Tibial nerve (tissue), 4 donors: ENCODE measurements around the gene ZNF93. TPM values are rescaled to one million over a fixed set of nuclear protein-coding genes. Genes with fewer than 3 reads are reported as not detected.
"Not testable (repeated sequence)": the region's sequence is repeated elsewhere in the genome, so short reads cannot be mapped to it uniquely, and the experiment has no call there.

Experiments used
- DNase-seq, 2 donors: peaks; one replicate each; pipeline ENCODE4 v3.0.0-alpha.2; 2019; ENCODE audit warnings: low spot score in 2 of 2
- H3K27ac ChIP-seq, 4 donors: fragments of 200-600 bp; sonication (generic) in 3 of 4; one replicate each; pipeline ENCODE4 v1.5.1; 2017 to 2019; ENCODE audit warnings: mild to moderate bottlenecking in 1 of 4
- H3K27me3 ChIP-seq, 2 donors: fragments of 200-600 bp; sonication (generic) in 1 of 2; one replicate each; pipeline versions ENCODE4 v1.5.1 to v1.6.0; 2017 to 2019
- H3K36me3 ChIP-seq, 3 donors: fragments of 200-600 bp; sonication (generic); one replicate each; pipeline ENCODE4 v1.5.1; 2018 to 2019
- H3K4me1 ChIP-seq, 4 donors: fragments of 200-600 bp; sonication (generic) in 3 of 4; one replicate each; pipeline ENCODE4 v1.5.1; 2017 to 2019
- H3K4me3 ChIP-seq, 4 donors: fragments of 200-600 bp; sonication (generic) in 3 of 4; one replicate each; pipeline ENCODE4 v1.5.1; 2017 to 2019; ENCODE audit warnings: mild to moderate bottlenecking in 1 of 4, moderate library complexity in 1 of 4
- H3K9me3 ChIP-seq, 4 donors: fragments of 200-600 bp; sonication (generic) in 3 of 4; one replicate each; pipeline ENCODE4 v1.5.1; 2017 to 2019
- CTCF ChIP-seq, 5 experiments: fragments of 200-600 bp in 3 of 5; fragments of 450-650 bp in 2 of 5; sonication (generic) in 3 of 5; IDR thresholded peaks; one replicate each; pipeline ENCODE4 v1.5.1; 2016 to 2019; ENCODE audit warnings: antibody characterized with exemption in 5 of 5, mild to moderate bottlenecking in 3 of 5, moderate library complexity in 2 of 5
- EP300 ChIP-seq, 2 donors: sonication (generic); formaldehyde crosslinking; IDR thresholded peaks; one replicate each; pipeline ENCODE4 v1.6.1; 2017; ENCODE audit warnings: antibody characterized with exemption in 2 of 2, mild to moderate bottlenecking in 1 of 2
- POLR2A ChIP-seq, 2 donors: fragments of 450-650 bp; IDR thresholded peaks; one replicate each; pipeline ENCODE4 v1.6.1; 2017; ENCODE audit warnings: antibody characterized with exemption in 2 of 2, mild to moderate bottlenecking in 2 of 2, moderate library complexity in 2 of 2
- WGBS, 2 donors: methylation state at CpG; one replicate each; pipeline ENCODE4 v1.1.5; 2018; 5-methylcytosine and 5-hydroxymethylcytosine counted together
- total RNA-seq, 4 donors: library from RNA; depleted of rRNA; stranded (reverse); fragments of >200 nt; gene quantifications; one replicate each; pipeline ENCODE4 v1.1.0, GENCODE V29; 2016

Gene ZNF93
- total RNA-seq, result 1 to 10 TPM; 1.5 to 5.4 (median 4.0) TPM

DNA sequence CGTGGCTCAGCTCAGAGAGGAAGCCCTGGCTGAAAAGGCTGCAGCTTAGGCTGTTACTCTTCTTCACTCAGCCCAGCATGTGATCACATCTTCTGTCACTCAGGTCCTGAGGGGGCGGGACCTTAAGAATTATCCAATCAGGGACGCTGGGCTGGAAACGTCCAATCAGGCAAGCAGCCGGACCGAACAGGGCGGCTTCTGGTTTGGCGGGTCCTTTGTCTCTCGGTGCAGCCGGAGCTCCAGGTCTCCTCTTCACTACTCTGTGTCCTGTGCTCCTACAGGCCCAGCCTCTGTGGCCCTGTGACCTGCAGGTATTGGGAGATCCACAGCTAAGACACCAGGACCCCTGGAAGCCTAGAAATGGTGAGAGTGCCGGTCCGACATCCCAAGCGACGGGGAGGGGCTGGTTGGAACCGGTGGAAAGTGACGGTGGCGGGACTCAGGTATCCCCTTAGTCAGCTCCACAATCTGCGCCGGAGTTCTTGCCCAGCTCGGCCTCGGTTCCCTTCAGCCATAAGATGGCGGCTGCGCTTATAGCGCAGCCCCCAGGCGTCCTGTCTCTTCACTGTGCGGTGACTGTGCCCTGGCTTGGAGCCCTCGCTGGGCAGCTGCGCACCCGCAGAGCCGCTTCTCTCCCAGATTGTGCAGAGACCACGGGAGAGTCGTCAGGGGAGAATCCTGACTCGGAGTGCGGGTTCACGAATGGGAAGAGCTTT lies at the start of gene ZNF93:
Gene ZNF93 (plus strand): TSS at position 218 of the 716 bp plus-strand sequence. CDS start 143 bp downstream, at position 361.
- no peaks in the 10 kb centered on the region for H3K27me3 ChIP-seq
- no peaks in the 10 kb centered on the region for H3K36me3 ChIP-seq
- peak within 1 kb of the TSS; percentile 67 to 84 (median 76) for H3K27ac ChIP-seq
- peaks cover 0 to 28% (median 6%) of the 10 kb centered on the region in 4 donors for H3K9me3 ChIP-seq
- DNase-seq, result peak; percentile 90 to 98
- peak within 1 kb of the TSS; percentile 53 to 81 (median 74) for H3K4me3 ChIP-seq
- TF ChIP-seq POLR2A (IDR thresholded peaks at IDR 0.05) (peak in 1 of 2 donors; percentile 68), CTCF (IDR thresholded peaks at IDR 0.05) (no peak), EP300 (IDR thresholded peaks at IDR 0.05) (peak in 1 of 2 donors; percentile 76)
- 0 to 1% methylated on average over 35 of the region's 35 CpGs for WGBS, 2 donors
- peaks cover 0 to 17% (median 4%) of the 10 kb centered on the region in 4 donors for H3K4me1 ChIP-seq

- not testable (repeated sequence) for H3K4me3 ChIP-seq, H3K27ac ChIP-seq, H3K9me3 ChIP-seq, H3K27me3 ChIP-seq, H3K36me3 ChIP-seq, DNase-seq, H3K4me1 ChIP-seq
- WGBS, 2 donors, result 71 to 78% methylated on average over 2 of the region's 2 CpGs
Observed at GRCh38 chr19:19851740-19852139, 49.0 kb upstream of the ZNF93 start.

GRCh38 chr19:19858751-19859150 lies 42.0 kb upstream of the ZNF93 start:
- Histone ChIP-seq H3K4me3 (no peak overlapping the region), H3K36me3 (no peaks in the 10 kb centered on the region), H3K27ac (no peak overlapping the region), H3K4me1 (no peaks in the 10 kb centered on the region), H3K27me3 (peaks cover 0 to 11% of the 10 kb centered on the region in 2 donors), H3K9me3 (no peaks in the 10 kb centered on the region)
- 91 to 93% methylated on average over 2 of the region's 2 CpGs for WGBS, 2 donors
- no peak for TF ChIP-seq EP300 (IDR thresholded peaks at IDR 0.05)
- no peak for TF ChIP-seq POLR2A (IDR thresholded peaks at IDR 0.05)
- TF ChIP-seq CTCF (IDR thresholded peaks at IDR 0.05), result no peak
- DNase-seq, result no peak

DNA sequence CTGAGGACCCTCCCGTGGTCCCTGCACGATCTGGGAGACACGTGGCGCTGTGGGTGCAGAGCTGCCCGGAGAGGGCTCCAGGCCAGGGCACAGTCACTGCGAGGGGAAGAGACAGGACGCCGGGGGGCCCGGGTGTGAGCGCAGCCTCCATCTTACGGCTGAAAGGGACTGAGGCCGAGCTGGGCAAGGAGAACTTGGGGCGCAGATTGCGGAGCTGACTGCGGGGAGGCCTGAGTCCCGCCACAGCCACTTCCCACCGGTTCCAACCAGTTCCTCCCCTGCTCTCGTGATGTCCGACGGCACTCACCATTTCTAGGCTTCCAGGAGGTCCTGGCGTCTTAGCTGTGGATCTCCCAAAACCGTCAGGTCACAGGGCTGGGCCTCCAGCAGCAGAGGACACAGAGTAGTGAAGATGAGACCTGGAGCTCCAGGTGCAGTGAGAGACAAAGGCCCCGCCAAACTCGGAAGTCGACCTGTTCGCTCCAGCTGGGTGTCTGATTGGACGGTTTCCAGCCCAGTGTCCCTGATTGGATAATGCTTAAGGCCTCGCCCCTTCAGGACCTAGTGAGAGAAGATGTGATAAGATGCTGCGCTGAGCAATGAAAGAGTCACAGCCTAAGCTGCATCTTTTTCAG lies 39.9 kb upstream of the ZNF93 start:
- H3K36me3 ChIP-seq, result no peaks in the 10 kb centered on the region
- peaks cover 0 to 11% of the 10 kb centered on the region in 2 donors for H3K27me3 ChIP-seq
- no peak for DNase-seq
- H3K9me3 ChIP-seq, result no peaks in the 10 kb centered on the region
- 15 to 27% methylated on average over 24 to 27 of the region's 29 CpGs for WGBS, 2 donors
- no peak for TF ChIP-seq EP300 (IDR thresholded peaks at IDR 0.05)
- no peak for TF ChIP-seq CTCF (IDR thresholded peaks at IDR 0.05)
- no peak for TF ChIP-seq POLR2A (IDR thresholded peaks at IDR 0.05)
- H3K27ac ChIP-seq, result no peak overlapping the region
- H3K4me1 ChIP-seq, result no peaks in the 10 kb centered on the region
- peak overlapping the region in 1 of 4 donors; percentile 9 for H3K4me3 ChIP-seq

GRCh38 chr19:19865750-19866610 lies 34.8 kb upstream of the ZNF93 start, which contains the start of gene ZNF253:
ZNF253 (plus strand) TSS chr19:19865882; CDS start chr19:19865997, 115 bp downstream.
- no peaks in the 10 kb centered on the region for H3K27me3 ChIP-seq

More at GRCh38 chr19:19865750-19866610, 34.8 kb upstream of the ZNF93 start, which contains the start of gene ZNF253:
- WGBS, 2 donors, result 0% methylated on average over 33 to 43 of the region's 43 CpGs
- H3K4me1 ChIP-seq, result peaks cover 0 to 27% (median 10%) of the 10 kb centered on the region in 4 donors
- H3K4me3 ChIP-seq, result peak within 1 kb of the TSS; percentile 65 to 86 (median 78)
- peak within 1 kb of the TSS; percentile 75 to 96 (median 91) for H3K27ac ChIP-seq
- no peaks in the 10 kb centered on the region for H3K9me3 ChIP-seq
- no peaks in the 10 kb centered on the region for H3K36me3 ChIP-seq
- DNase-seq, result peak; percentile 97 to 98
- TF ChIP-seq POLR2A (IDR thresholded peaks at IDR 0.05) (peak; percentile 87 to 91), EP300 (IDR thresholded peaks at IDR 0.05) (peak in 1 of 2 donors; percentile 95), CTCF (IDR thresholded peaks at IDR 0.05) (peak in 1 of 5 experiments; percentile 12)
